ENCODE measurements around the gene KIF3B. TPM values are rescaled to one million over a fixed set of nuclear protein-coding genes. Genes with fewer than 3 reads are reported as not detected.

Gene KIF3B
- total and polyA plus RNA-seq, 2 of the 13 experiments (the other 11 are each of a cell fraction or from before 2014, with no cell fraction given) = 23.6 to 28.8 TPM

GRCh38 chr20:32263398-32263954 is 14.0 kb upstream of the KIF3B start (continued):
- TF ChIP-seq, protein P1, sequence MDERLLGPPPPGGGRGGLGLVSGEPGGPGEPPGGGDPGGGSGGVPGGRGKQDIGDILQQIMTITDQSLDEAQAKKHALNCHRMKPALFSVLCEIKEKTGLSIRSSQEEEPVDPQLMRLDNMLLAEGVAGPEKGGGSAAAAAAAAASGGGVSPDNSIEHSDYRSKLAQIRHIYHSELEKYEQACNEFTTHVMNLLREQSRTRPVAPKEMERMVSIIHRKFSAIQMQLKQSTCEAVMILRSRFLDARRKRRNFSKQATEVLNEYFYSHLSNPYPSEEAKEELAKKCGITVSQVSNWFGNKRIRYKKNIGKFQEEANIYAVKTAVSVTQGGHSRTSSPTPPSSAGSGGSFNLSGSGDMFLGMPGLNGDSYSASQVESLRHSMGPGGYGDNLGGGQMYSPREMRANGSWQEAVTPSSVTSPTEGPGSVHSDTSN (CRISPR knock-in tag; IDR thresholded peaks at IDR 0.05) = no peak
- TF ChIP-seq ZNF10 (CRISPR knock-in tag; IDR thresholded peaks at IDR 0.05; ENCODE audit: borderline replicate concordance, low read depth) (no peak), ZFP36 (IDR thresholded peaks at IDR 0.05; ENCODE audit: borderline replicate concordance, low read depth, low read length, partially characterized antibody) (no peak), ERF (CRISPR knock-in tag; IDR thresholded peaks at IDR 0.05) (0 out of 2 replicates have a peak, but pooled peaks have one; percentile 16), FOSL1 (CRISPR knock-in tag; IDR thresholded peaks at IDR 0.05; ENCODE audit: borderline replicate concordance) (no peak), HNF1B (CRISPR knock-in tag; IDR thresholded peaks at IDR 0.05) (no peak), PRDM10 (CRISPR knock-in tag; IDR thresholded peaks at IDR 0.05; ENCODE audit: low read depth) (no peak), CHD4 (IDR thresholded peaks at IDR 0.05; ENCODE audit: borderline replicate concordance, low read length) (no peak), FOXP1 (IDR thresholded peaks at IDR 0.05) (no peak), FOXP1 (CRISPR knock-in tag; IDR thresholded peaks at IDR 0.05) (peak; percentile 74), ZNF503 (CRISPR knock-in tag; IDR thresholded peaks at IDR 0.05) (0 out of 2 replicates have a peak, but pooled peaks have one; percentile 41), BRF2 (CRISPR knock-in tag; IDR thresholded peaks at IDR 0.05) (no peak), ELF4 (CRISPR knock-in tag; IDR thresholded peaks at IDR 0.05; ENCODE audit: borderline replicate concordance) (no peak)
- TF ChIP-seq, protein P2, sequence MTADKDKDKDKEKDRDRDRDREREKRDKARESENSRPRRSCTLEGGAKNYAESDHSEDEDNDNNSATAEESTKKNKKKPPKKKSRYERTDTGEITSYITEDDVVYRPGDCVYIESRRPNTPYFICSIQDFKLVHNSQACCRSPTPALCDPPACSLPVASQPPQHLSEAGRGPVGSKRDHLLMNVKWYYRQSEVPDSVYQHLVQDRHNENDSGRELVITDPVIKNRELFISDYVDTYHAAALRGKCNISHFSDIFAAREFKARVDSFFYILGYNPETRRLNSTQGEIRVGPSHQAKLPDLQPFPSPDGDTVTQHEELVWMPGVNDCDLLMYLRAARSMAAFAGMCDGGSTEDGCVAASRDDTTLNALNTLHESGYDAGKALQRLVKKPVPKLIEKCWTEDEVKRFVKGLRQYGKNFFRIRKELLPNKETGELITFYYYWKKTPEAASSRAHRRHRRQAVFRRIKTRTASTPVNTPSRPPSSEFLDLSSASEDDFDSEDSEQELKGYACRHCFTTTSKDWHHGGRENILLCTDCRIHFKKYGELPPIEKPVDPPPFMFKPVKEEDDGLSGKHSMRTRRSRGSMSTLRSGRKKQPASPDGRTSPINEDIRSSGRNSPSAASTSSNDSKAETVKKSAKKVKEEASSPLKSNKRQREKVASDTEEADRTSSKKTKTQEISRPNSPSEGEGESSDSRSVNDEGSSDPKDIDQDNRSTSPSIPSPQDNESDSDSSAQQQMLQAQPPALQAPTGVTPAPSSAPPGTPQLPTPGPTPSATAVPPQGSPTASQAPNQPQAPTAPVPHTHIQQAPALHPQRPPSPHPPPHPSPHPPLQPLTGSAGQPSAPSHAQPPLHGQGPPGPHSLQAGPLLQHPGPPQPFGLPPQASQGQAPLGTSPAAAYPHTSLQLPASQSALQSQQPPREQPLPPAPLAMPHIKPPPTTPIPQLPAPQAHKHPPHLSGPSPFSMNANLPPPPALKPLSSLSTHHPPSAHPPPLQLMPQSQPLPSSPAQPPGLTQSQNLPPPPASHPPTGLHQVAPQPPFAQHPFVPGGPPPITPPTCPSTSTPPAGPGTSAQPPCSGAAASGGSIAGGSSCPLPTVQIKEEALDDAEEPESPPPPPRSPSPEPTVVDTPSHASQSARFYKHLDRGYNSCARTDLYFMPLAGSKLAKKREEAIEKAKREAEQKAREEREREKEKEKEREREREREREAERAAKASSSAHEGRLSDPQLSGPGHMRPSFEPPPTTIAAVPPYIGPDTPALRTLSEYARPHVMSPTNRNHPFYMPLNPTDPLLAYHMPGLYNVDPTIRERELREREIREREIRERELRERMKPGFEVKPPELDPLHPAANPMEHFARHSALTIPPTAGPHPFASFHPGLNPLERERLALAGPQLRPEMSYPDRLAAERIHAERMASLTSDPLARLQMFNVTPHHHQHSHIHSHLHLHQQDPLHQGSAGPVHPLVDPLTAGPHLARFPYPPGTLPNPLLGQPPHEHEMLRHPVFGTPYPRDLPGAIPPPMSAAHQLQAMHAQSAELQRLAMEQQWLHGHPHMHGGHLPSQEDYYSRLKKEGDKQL (CRISPR knock-in tag; IDR thresholded peaks at IDR 0.05; ENCODE audit: low read depth) = no peak
